Vagina (tissue), 2 donors: Measurements from ENCODE around the gene SIRT7.

Experiments
- CTCF ChIP-seq, 3 experiments: fragments of 450-650 bp in 2 of 3; fragments of 200-600 bp in 1 of 3; sonication (generic) in 1 of 3; IDR thresholded peaks; one replicate each; pipeline ENCODE4 v1.5.1; 2017 to 2019; ENCODE audit warnings: antibody characterized with exemption in 3 of 3, mild to moderate bottlenecking in 2 of 3, moderate library complexity in 2 of 3
- POLR2A ChIP-seq, 2 donors: fragments of 450-650 bp; IDR thresholded peaks; one replicate each; pipeline ENCODE4 v1.6.1; 2017; ENCODE audit warnings: antibody characterized with exemption in 2 of 2, mild to moderate bottlenecking in 2 of 2, moderate library complexity in 2 of 2
- POLR2AphosphoS5 ChIP-seq, 2 donors: sonication (generic); formaldehyde crosslinking; IDR thresholded peaks; one replicate each; pipeline ENCODE4 v1.9.0; 2017; ENCODE audit warnings: antibody characterized with exemption in 2 of 2, mild to moderate bottlenecking in 2 of 2, low read depth in 1 of 2; ENCODE audit not compliant: insufficient read depth in 1 of 2

- TF ChIP-seq CTCF (IDR thresholded peaks at IDR 0.05) (no peak), POLR2AphosphoS5 (IDR thresholded peaks at IDR 0.05; ENCODE audit: insufficient read depth in 1 of 2, low read depth in 1 of 2) (no peak), POLR2A (IDR thresholded peaks at IDR 0.05) (no peak)
These were observed 32.5 kb upstream of the SIRT7 start for GRCh38 chr17:81950501-81950900.
